IMR-90 (cell line): Measurements from ENCODE around the gene SIT1. TPM values are rescaled to one million over a fixed set of nuclear protein-coding genes. Genes with fewer than 3 reads are reported as not detected.

Source experiments
- ATAC-seq: fragments of 200-7000 bp; cut with Tn5 transposase; 2 replicates; pipeline ENCODE4 v1.9.1; 2020; ENCODE audit warnings: low read depth, mild to moderate bottlenecking, moderate library complexity
- BruUV-seq: library from RNA; stranded (reverse); fragments of 400-500 nt; replicated peaks from 2 replicates; lab custom pipeline; 2021; lab: Mats Ljungman, UMichigan
- CTCF ChIA-PET: fragments of 300-600 bp; formaldehyde crosslinking; extraction: SDS; loops from one replicate; lab custom pipeline; 2021; ENCODE audit warnings: antibody characterized with exemption; lab: Yijun Ruan, JAX
- POLR2A ChIA-PET: fragments of 300-600 bp; sonication (Branson Sonifier 250); formaldehyde crosslinking; loops from one replicate; lab custom pipeline; 2022; ENCODE audit warnings: antibody characterized with exemption; ENCODE audit not compliant: unreplicated experiment; lab: Charles Lee
- DNase-seq: peaks from one replicate; pipeline ENCODE4 v3.0.0; 2013
- H2AFZ ChIP-seq: replicated peaks from 2 replicates; pipeline ENCODE3; 2013; ENCODE audit warnings: low read length, mild to moderate bottlenecking; ENCODE audit not compliant: poor library complexity
- H2AK5ac ChIP-seq: 2 replicates; pipeline ENCODE4 v1.6.1; 2013; ENCODE audit warnings: low read depth, low read length, inconsistent platforms
- H2AK9ac ChIP-seq: replicated peaks from 2 replicates; pipeline ENCODE3; 2013; ENCODE audit warnings: mild to moderate bottlenecking, low read depth, low read length, moderate library complexity; ENCODE audit not compliant: poor library complexity
- H2BK120ac ChIP-seq: 2 replicates; pipeline ENCODE4 v1.6.1; 2013; ENCODE audit warnings: low read depth, low read length, inconsistent platforms
- H2BK15ac ChIP-seq: 3 replicates; pipeline ENCODE4 v1.6.1; 2013; ENCODE audit warnings: low read depth, low read length, inconsistent platforms
- H2BK20ac ChIP-seq: 2 replicates; pipeline ENCODE4 v1.6.1; 2013; ENCODE audit warnings: low read depth, mild to moderate bottlenecking, inconsistent platforms, low read length, moderate library complexity
- H2BK5ac ChIP-seq: 2 replicates; pipeline ENCODE4 v1.6.1; 2013; ENCODE audit warnings: mild to moderate bottlenecking, low read depth, low read length, inconsistent platforms; ENCODE audit not compliant: poor library complexity, severe bottlenecking
- H3K14ac ChIP-seq: replicated peaks from 2 replicates; pipeline ENCODE4 v1.6.1; 2013; ENCODE audit warnings: low read depth, low read length, inconsistent platforms
- H3K18ac ChIP-seq: 2 replicates; pipeline ENCODE4 v1.6.1; 2013; ENCODE audit warnings: low read depth, low read length, control low read depth
- H3K23ac ChIP-seq: 2 replicates; pipeline ENCODE4 v1.6.1; 2013; ENCODE audit warnings: low read depth, low read length, inconsistent platforms
- H3K27ac ChIP-seq: 2 replicates; pipeline ENCODE4 v1.5.1; 2013; ENCODE audit warnings: mild to moderate bottlenecking, control low read depth, low read length; ENCODE audit not compliant: insufficient read depth
- H3K27me3 ChIP-seq: 2 replicates; pipeline ENCODE4 v1.6.1; 2013; ENCODE audit warnings: low read length; ENCODE audit not compliant: control insufficient read depth, insufficient read depth
- H3K36me3 ChIP-seq: 2 replicates; pipeline ENCODE4 v1.6.1; 2013; ENCODE audit warnings: low read length, mixed read lengths; ENCODE audit not compliant: control insufficient read depth, insufficient read depth
- H3K4ac ChIP-seq: 2 replicates; pipeline ENCODE4 v1.6.1; 2013; ENCODE audit warnings: low read depth, low read length, inconsistent platforms
- H3K4me1 ChIP-seq: 2 replicates; pipeline ENCODE4 v1.6.1; 2013; ENCODE audit warnings: low read length, mixed read lengths; ENCODE audit not compliant: control insufficient read depth, insufficient read depth
- H3K4me2 ChIP-seq: 2 replicates; pipeline ENCODE4 v1.6.1; 2013; ENCODE audit warnings: low read depth, mild to moderate bottlenecking, control low read depth, low read length, moderate library complexity
- H3K4me3 ChIP-seq: 2 replicates; pipeline ENCODE4 v1.5.1; 2013; ENCODE audit warnings: low read depth, mild to moderate bottlenecking, control low read depth, low read length, moderate library complexity; ENCODE audit not compliant: insufficient read depth
- H3K56ac ChIP-seq: 2 replicates; pipeline ENCODE4 v1.6.1; 2013; ENCODE audit warnings: low read length, inconsistent platforms; ENCODE audit not compliant: insufficient read depth; ENCODE audit errors: extremely low read depth
- H3K79me1 ChIP-seq, 2 experiments: 2 replicates each; pipeline ENCODE4 v1.6.1; 2013; ENCODE audit warnings: low read length in 2 of 2, inconsistent platforms in 1 of 2, low read depth in 1 of 2
- H3K9ac ChIP-seq: 2 replicates; pipeline ENCODE4 v1.6.1; 2013; ENCODE audit warnings: low read depth, low read length, control low read depth
- H3K9me1 ChIP-seq: 2 replicates; pipeline ENCODE4 v1.6.1; 2013; ENCODE audit warnings: low read length, inconsistent platforms; ENCODE audit not compliant: insufficient read depth
- H3K9me3 ChIP-seq: 2 replicates; pipeline ENCODE4 v1.6.1; 2013; ENCODE audit warnings: low read length; ENCODE audit not compliant: control insufficient read depth, insufficient read depth
- H4K20me1 ChIP-seq: 2 replicates; pipeline ENCODE4 v1.6.1; 2013; ENCODE audit warnings: low read length, inconsistent platforms; ENCODE audit not compliant: insufficient read depth
- H4K5ac ChIP-seq: 2 replicates; pipeline ENCODE4 v1.6.1; 2013; ENCODE audit warnings: mild to moderate bottlenecking, low read depth, low read length, control low read depth
- H4K8ac ChIP-seq, 2 experiments: 2 replicates each; pipeline ENCODE4 v1.6.1; 2013; ENCODE audit warnings: low read depth in 2 of 2, low read length in 2 of 2, control low read depth in 1 of 2, inconsistent platforms in 1 of 2
- H4K91ac ChIP-seq: 2 replicates; pipeline ENCODE4 v1.6.1; 2013; ENCODE audit warnings: low read depth, low read length, inconsistent platforms; ENCODE audit not compliant: insufficient read depth
- BHLHE40 ChIP-seq: fragments of 150-350 bp; IDR thresholded peaks from 2 replicates; pipeline ENCODE4 v1.6.1; 2016; ENCODE audit warnings: mild to moderate bottlenecking, low read depth, low read length
- CEBPB ChIP-seq: IDR thresholded peaks from 2 replicates; pipeline ENCODE4 v1.6.1; 2012; ENCODE audit warnings: low read depth, low read length, improper control_type of control experiment
- ELK1 ChIP-seq: fragments of 150-350 bp; IDR thresholded peaks from 2 replicates; pipeline ENCODE4 v1.6.1; 2016; ENCODE audit warnings: low read depth, mild to moderate bottlenecking, low read length, moderate library complexity, borderline replicate concordance
- FOS ChIP-seq: fragments of 150-350 bp; IDR thresholded peaks from 2 replicates; pipeline ENCODE4 v1.6.1; 2016; ENCODE audit warnings: low read depth, low read length
- MAFK ChIP-seq: IDR thresholded peaks from 2 replicates; pipeline ENCODE4 v1.6.1; 2012; ENCODE audit warnings: low read depth, low read length, improper control_type of control experiment
- MAZ ChIP-seq: IDR thresholded peaks from 2 replicates; pipeline ENCODE4 v1.6.1; 2012; ENCODE audit warnings: low read depth, mild to moderate bottlenecking, low read length, improper control_type of control experiment, moderate library complexity, borderline replicate concordance
- MXI1 ChIP-seq: IDR thresholded peaks from 2 replicates; pipeline ENCODE4 v1.6.1; 2012; ENCODE audit warnings: low read depth, mild to moderate bottlenecking, low read length, moderate library complexity, borderline replicate concordance
- NFE2L2 ChIP-seq: fragments of 150-350 bp; IDR thresholded peaks from 2 replicates; pipeline ENCODE4 v1.6.1; 2016; ENCODE audit warnings: low read depth, mild to moderate bottlenecking, low read length
- POLR2A ChIP-seq: IDR thresholded peaks from 2 replicates; pipeline ENCODE4 v1.6.1; 2012; ENCODE audit warnings: mild to moderate bottlenecking, low read depth, low read length
- RAD21 ChIP-seq: IDR thresholded peaks from 2 replicates; pipeline ENCODE4 v1.6.1; 2012; ENCODE audit warnings: low read length, improper control_type of control experiment
- RCOR1 ChIP-seq: IDR thresholded peaks from 2 replicates; pipeline ENCODE4 v1.6.1; 2012; ENCODE audit warnings: mild to moderate bottlenecking, low read length, improper control_type of control experiment; ENCODE audit not compliant: insufficient replicate concordance
- RFX5 ChIP-seq: IDR thresholded peaks from 2 replicates; pipeline ENCODE4 v1.8.0; 2012; ENCODE audit warnings: low read depth, mild to moderate bottlenecking, low read length, moderate library complexity
- SMC3 ChIP-seq: fragments of 150-350 bp; IDR thresholded peaks from 2 replicates; pipeline ENCODE4 v1.6.1; 2016; ENCODE audit warnings: low read depth, mild to moderate bottlenecking, antibody characterized with exemption, low read length, moderate library complexity
- USF2 ChIP-seq: fragments of 150-350 bp; IDR thresholded peaks from 2 replicates; pipeline ENCODE4 v1.6.1; 2017; ENCODE audit warnings: mild to moderate bottlenecking, antibody characterized with exemption, low read length, low read depth
- WGBS, 2 experiments: methylation state at CpG; one replicate each; pipeline versions ENCODE4 v1.1.5 to v1.1.7; 2013; ENCODE audit warnings: missing lambda C conversion rate in 2 of 2; ENCODE audit not compliant: insufficient read length in 1 of 2; ENCODE audit errors: extremely low coverage in 2 of 2; 5-methylcytosine and 5-hydroxymethylcytosine counted together
- dilution Hi-C: fragments of 300-500 bp; cut with HindIII; formaldehyde crosslinking; loops from one replicate; pipeline ENCODE4 v1.14.3; 2018; ENCODE audit warnings: low sequenced_read_pairs; ENCODE audit not compliant: unreplicated experiment
- in situ Hi-C: fragments of 300-500 bp; cut with MboI; formaldehyde crosslinking; loops from 3 replicates; pipeline ENCODE4 v1.14.3; 2019; ENCODE audit warnings: low sequenced_read_pairs, inconsistent platforms, mixed read lengths
- intact Hi-C: fragments of 100-400 bp; cut with micrococcal nuclease; formaldehyde crosslinking; loops from 2 replicates; pipeline ENCODE4 v1.10.0; 2022
- polyA plus RNA-seq, 3 experiments: library from polyadenylated mRNA; depleted of rRNA; stranded (reverse); fragments of >200 nt; gene quantifications; 2 replicates each; pipeline ENCODE4 v1.2.3, GENCODE V29; 2012; ENCODE audit warnings: low replicate concordance in 1 of 3
- total RNA-seq: library from RNA; depleted of rRNA; stranded (reverse); fragments of >200 nt; gene quantifications from 2 replicates; pipeline ENCODE4 v1.2.3, GENCODE V29; 2012
- TF ChIP-seq, protein P1 (sequence below): conservative IDR thresholded peaks from 2 replicates; pipeline ENCODE4 v1.5.1; 2012; ENCODE audit warnings: mild to moderate bottlenecking, low read depth, low read length, improper control_type of control experiment

SIT1 gene
- total and polyA plus RNA-seq, 2 of the 4 experiments (the other 2 are of a cell fraction): not detected

- H3K18ac ChIP-seq: no peak overlapping the region
- no peak for ATAC-seq
- dilution Hi-C loops: no loop called here
- no peak overlapping the region for H2BK5ac ChIP-seq
- H4K91ac ChIP-seq: no peak overlapping the region
- H3K56ac ChIP-seq: no peak overlapping the region
- H3K9me3 ChIP-seq: no peaks in the 10 kb centered on the region
- TSS peak; percentile 67 for BruUV-seq
- no peak overlapping the region for H3K4me2 ChIP-seq
- H3K9me1 ChIP-seq: peaks cover 6% of the 10 kb centered on the region; the same call in 1 of the 2 replicates
- H4K5ac ChIP-seq: no peak overlapping the region
- no peak overlapping the region for H3K9ac ChIP-seq
- H2BK15ac ChIP-seq: no peak overlapping the region
- H2AK9ac ChIP-seq: no peak overlapping the region
- 92% methylated on average over 15 of the region's 31 CpGs; no CpG with 5 or more reads in 1 of the 2 experiments for WGBS, 2 experiments
- no peak overlapping the region for H3K23ac ChIP-seq
- H3K4me1 ChIP-seq: peaks cover 2% of the 10 kb centered on the region
- peaks cover 9 to 28% of the 10 kb centered on the region in 2 experiments; a peak in 3 of 4 replicates for H3K79me1 ChIP-seq
- H3K27ac ChIP-seq: no peak overlapping the region
- H3K14ac ChIP-seq: no peak overlapping the region
- H2BK120ac ChIP-seq: no peak overlapping the region
- H3K36me3 ChIP-seq: peaks cover 27% of the 10 kb centered on the region
- ChIA-PET CTCF (no interaction called here), POLR2A (no interaction called here)
- H3K4ac ChIP-seq: no peak overlapping the region
- H3K27me3 ChIP-seq: peaks cover 6% of the 10 kb centered on the region
- peaks cover 8% of the 10 kb centered on the region; the same call in 1 of the 2 replicates for H4K20me1 ChIP-seq
- DNase-seq: no peak
- no peak overlapping the region for H2BK20ac ChIP-seq
- intact Hi-C loops: loop anchor here (10.0 kb wide), 1 partner anchor 76 kb away; the partner anchor contains the start of gene TPM2
- no peak overlapping the region for H3K4me3 ChIP-seq
- in situ Hi-C loops: no loop called here
- no peak overlapping the region for H2AK5ac ChIP-seq
- H4K8ac ChIP-seq: no peak overlapping the region
- no peak overlapping the region for H2AFZ ChIP-seq
- TF ChIP-seq USF2 (no peak), RFX5 (no peak), MAZ (no peak), POLR2A (no peak), BHLHE40 (no peak), SMC3 (no peak), FOS (no peak), MXI1 (no peak), RCOR1 (no peak), CEBPB (no peak), RAD21 (no peak), NFE2L2 (no peak), ELK1 (no peak), MAFK (no peak)
- TF ChIP-seq, protein P1, sequence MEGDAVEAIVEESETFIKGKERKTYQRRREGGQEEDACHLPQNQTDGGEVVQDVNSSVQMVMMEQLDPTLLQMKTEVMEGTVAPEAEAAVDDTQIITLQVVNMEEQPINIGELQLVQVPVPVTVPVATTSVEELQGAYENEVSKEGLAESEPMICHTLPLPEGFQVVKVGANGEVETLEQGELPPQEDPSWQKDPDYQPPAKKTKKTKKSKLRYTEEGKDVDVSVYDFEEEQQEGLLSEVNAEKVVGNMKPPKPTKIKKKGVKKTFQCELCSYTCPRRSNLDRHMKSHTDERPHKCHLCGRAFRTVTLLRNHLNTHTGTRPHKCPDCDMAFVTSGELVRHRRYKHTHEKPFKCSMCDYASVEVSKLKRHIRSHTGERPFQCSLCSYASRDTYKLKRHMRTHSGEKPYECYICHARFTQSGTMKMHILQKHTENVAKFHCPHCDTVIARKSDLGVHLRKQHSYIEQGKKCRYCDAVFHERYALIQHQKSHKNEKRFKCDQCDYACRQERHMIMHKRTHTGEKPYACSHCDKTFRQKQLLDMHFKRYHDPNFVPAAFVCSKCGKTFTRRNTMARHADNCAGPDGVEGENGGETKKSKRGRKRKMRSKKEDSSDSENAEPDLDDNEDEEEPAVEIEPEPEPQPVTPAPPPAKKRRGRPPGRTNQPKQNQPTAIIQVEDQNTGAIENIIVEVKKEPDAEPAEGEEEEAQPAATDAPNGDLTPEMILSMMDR: no peak
Observed at GRCh38 chr9:35609001-35609819, 41.5 kb downstream of the SIT1 start.
